OCI-LY3 (cell line): ENCODE measurements around the gene DOK4.

Source experiments
- EZH2phosphoT487 ChIP-seq: fragments of 200-600 bp; shearing (Covaris generic); IDR thresholded peaks from 2 replicates; pipeline ENCODE4 v1.6.1; 2018; ENCODE audit warnings: antibody characterized with exemption, mixed run types, low read depth
- TF ChIP-seq, protein P1 (sequence below): fragments of 200-600, 300-600 bp; sonication (generic); IDR thresholded peaks from 2 replicates; pipeline ENCODE4 v1.5.1; 2014; ENCODE audit warnings: antibody characterized with exemption, low read length, low read depth

- TF ChIP-seq, protein P1, sequence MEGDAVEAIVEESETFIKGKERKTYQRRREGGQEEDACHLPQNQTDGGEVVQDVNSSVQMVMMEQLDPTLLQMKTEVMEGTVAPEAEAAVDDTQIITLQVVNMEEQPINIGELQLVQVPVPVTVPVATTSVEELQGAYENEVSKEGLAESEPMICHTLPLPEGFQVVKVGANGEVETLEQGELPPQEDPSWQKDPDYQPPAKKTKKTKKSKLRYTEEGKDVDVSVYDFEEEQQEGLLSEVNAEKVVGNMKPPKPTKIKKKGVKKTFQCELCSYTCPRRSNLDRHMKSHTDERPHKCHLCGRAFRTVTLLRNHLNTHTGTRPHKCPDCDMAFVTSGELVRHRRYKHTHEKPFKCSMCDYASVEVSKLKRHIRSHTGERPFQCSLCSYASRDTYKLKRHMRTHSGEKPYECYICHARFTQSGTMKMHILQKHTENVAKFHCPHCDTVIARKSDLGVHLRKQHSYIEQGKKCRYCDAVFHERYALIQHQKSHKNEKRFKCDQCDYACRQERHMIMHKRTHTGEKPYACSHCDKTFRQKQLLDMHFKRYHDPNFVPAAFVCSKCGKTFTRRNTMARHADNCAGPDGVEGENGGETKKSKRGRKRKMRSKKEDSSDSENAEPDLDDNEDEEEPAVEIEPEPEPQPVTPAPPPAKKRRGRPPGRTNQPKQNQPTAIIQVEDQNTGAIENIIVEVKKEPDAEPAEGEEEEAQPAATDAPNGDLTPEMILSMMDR: no peak
- no peak for TF ChIP-seq EZH2phosphoT487
Observed at GRCh38 chr16:57474671-57475661, 11.3 kb downstream of the DOK4 start.
